LNCAP (cell line): Measurements from ENCODE around the gene BACE1-AS.

Source experiments
- CTCF ChIP-seq: fragments of 450-650 bp; IDR thresholded peaks from 2 replicates; pipeline ENCODE4 v1.5.1; 2017; ENCODE audit warnings: mild to moderate bottlenecking

BACE1-AS gene

GRCh38 chr11:117290809-117291396 lies at the start of gene BACE1-AS:
BACE1-AS (plus strand) TSS chr11:117291346.
- TF ChIP-seq CTCF = no peak

GRCh38 chr11:117248341-117248740 lies 42.8 kb upstream of the BACE1-AS start:
- no peak for TF ChIP-seq CTCF

GRCh38 chr11:117249571-117249970 lies 41.6 kb upstream of the BACE1-AS start:
- TF ChIP-seq CTCF = no peak

DNA sequence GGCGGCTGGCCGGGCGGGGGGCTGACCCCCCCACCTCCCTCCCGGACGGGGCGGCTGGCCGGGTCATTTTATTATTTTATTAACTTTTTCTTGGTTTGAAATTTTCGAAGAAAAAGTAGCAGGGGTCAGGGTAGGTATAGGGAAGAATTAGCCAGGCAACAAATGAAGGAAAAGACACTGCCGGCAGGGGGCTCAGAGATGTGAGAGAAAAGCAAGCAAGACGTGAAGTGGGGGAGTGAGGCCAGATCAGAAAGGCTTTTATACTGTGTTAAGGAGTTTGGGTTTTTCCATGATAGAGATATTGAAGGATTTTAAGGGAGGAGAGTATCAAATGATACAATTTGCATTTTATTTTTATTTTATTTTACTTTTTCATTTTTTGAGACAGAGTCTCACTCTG lies 39.6 kb upstream of the BACE1-AS start:
- no peak for TF ChIP-seq CTCF

DNA sequence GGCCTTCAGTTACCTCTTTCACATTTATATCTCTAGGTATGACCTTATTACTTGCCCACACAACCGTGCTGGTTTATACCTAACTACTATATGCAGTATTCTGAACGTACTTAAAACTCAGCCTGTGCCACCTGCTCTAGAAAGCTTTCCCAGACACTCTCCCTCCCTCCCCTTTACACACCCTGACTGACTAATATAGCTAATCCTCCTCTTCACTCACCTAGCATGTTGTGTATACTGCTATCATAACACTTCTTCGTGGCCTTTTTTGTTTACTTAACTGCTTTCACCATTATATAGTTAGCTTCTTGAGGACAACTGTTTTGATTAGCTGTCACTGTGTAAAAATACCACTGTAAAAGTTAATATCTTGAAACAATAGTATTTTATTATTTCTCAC lies 35.2 kb upstream of the BACE1-AS start:
- no peak for TF ChIP-seq CTCF

DNA sequence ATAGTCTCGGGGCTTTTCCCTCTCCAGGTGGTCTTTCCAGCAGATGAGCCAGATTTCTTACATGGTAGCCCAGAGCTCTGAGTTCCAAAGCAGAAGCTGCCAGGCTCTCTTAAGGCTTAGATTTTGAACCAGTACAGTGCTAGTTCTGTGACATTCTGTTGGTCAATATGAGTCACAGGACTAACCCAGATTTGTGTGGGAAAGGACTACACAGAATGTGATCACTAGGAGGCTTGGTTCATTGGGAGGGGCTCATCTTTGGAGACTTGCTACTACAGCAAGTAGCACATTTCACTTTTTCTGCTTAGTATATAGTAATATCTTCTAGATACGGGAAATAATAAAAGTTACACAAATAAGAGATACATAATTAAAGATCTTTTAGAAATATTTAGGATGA lies 34.6 kb upstream of the BACE1-AS start:
- no peak for TF ChIP-seq CTCF

DNA sequence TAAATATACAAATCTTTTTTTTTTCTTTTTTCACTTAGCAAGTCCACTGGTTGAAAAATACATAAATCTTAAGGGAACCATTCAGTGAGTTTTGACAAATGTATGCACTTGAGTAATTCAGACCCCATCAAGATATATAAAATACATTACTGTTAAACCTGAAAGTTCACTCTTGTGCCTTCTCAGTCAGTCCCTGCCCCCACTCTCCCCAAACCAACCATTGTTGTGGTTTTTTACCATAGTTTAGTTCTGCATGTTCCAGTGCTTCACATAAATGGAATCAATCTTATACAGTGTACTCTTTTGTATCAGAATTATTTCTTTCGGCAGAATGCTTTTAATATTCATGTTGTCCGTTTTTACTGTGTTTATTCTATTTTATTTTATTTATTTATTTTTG lies 32.6 kb upstream of the BACE1-AS start:
- TF ChIP-seq CTCF = no peak

- no peak for TF ChIP-seq CTCF
Measured at GRCh38 chr11:117259417-117259816, 31.7 kb upstream of the BACE1-AS start.
